DOHH2 (cell line): ENCODE measurements around the gene CPLX1.

Experiments
- H3F3A ChIP-seq: fragments of 200-600 bp; sonication (generic), shearing (Covaris generic); 2 replicates; pipeline ENCODE4 v1.6.0; 2016; ENCODE audit warnings: antibody characterized with exemption, mild to moderate bottlenecking; ENCODE audit not compliant: control insufficient read depth, insufficient read depth
- H3K27ac ChIP-seq: fragments of 200-600 bp; sonication (generic); 2 replicates; pipeline ENCODE4 v1.5.1; 2014; ENCODE audit warnings: low read depth, mild to moderate bottlenecking, low read length, moderate library complexity
- H3K27me3 ChIP-seq: fragments of 200-600 bp; sonication (generic); 2 replicates; pipeline ENCODE4 v1.6.1; 2014; ENCODE audit warnings: mild to moderate bottlenecking, low read length, mixed read lengths; ENCODE audit not compliant: control insufficient read depth
- H3K36me3 ChIP-seq: fragments of 200-600 bp; sonication (generic); 2 replicates; pipeline ENCODE4 v1.6.1; 2014; ENCODE audit warnings: mild to moderate bottlenecking, low read length, moderate library complexity, mixed read lengths; ENCODE audit not compliant: control insufficient read depth
- H3K4me1 ChIP-seq: fragments of 200-600 bp; sonication (generic); 2 replicates; pipeline ENCODE4 v1.6.1; 2014; ENCODE audit warnings: mild to moderate bottlenecking, low read length, mixed read lengths; ENCODE audit not compliant: control insufficient read depth
- H3K4me2 ChIP-seq: fragments of 200-600 bp; sonication (generic); 2 replicates; pipeline ENCODE4 v1.6.0; 2014; ENCODE audit warnings: mild to moderate bottlenecking, low read length, moderate library complexity
- H3K4me3 ChIP-seq: fragments of 200-600 bp; sonication (generic); 2 replicates; pipeline ENCODE4 v1.5.1; 2014; ENCODE audit warnings: mild to moderate bottlenecking, low read length, mixed read lengths
- H3K79me2 ChIP-seq: fragments of 200-600 bp; sonication (generic); 2 replicates; pipeline ENCODE4 v1.6.1; 2014; ENCODE audit warnings: mild to moderate bottlenecking, low read length, mixed read lengths; ENCODE audit not compliant: control insufficient read depth
- H3K9me2 ChIP-seq: fragments of 200-600 bp; sonication (generic); replicated peaks from 2 replicates; pipeline ENCODE4 v1.6.1; 2014; ENCODE audit warnings: mild to moderate bottlenecking, low read length, mixed read lengths; ENCODE audit not compliant: control insufficient read depth
- H3K9me3 ChIP-seq: fragments of 200-600 bp; sonication (generic); 2 replicates; pipeline ENCODE4 v1.6.1; 2014; ENCODE audit warnings: antibody characterized with exemption, low read length, mixed read lengths; ENCODE audit not compliant: control insufficient read depth, insufficient read depth
- H4K20me1 ChIP-seq: fragments of 200-600 bp; sonication (generic); 2 replicates; pipeline ENCODE4 v1.6.0; 2014; ENCODE audit warnings: low read depth, mild to moderate bottlenecking, antibody characterized with exemption, low read length, moderate library complexity; ENCODE audit not compliant: control insufficient read depth, insufficient read depth
- EZH2phosphoT487 ChIP-seq: fragments of 200-600 bp; sonication (generic); IDR thresholded peaks from 2 replicates; pipeline ENCODE4 v1.6.1; 2017; ENCODE audit warnings: borderline replicate concordance, mild to moderate bottlenecking, antibody characterized with exemption, low read length, moderate library complexity, mixed read lengths
- TF ChIP-seq, protein P1 (sequence below): fragments of 200-600 bp; sonication (generic); IDR thresholded peaks from one replicate; pipeline ENCODE4 v1.5.1; 2014; ENCODE audit warnings: antibody characterized with exemption, mild to moderate bottlenecking, low read depth, low read length; ENCODE audit not compliant: poor library complexity, severe bottlenecking

CPLX1 gene

GRCh38 chr4:866761-867390, 40.9 kb upstream of the CPLX1 start:
- Histone ChIP-seq H3K79me2 (no peaks in the 10 kb centered on the region), H3F3A (peaks cover 5% of the 10 kb centered on the region; the same call in 1 of the 2 replicates), H3K9me3 (peaks cover 11% of the 10 kb centered on the region; the same call in 1 of the 2 replicates), H3K27me3 (no peaks in the 10 kb centered on the region), H3K4me2 (no peak overlapping the region), H3K9me2 (no peaks in the 10 kb centered on the region), H3K27ac (no peak overlapping the region), H4K20me1 (no peaks in the 10 kb centered on the region), H3K4me3 (no peak overlapping the region), H3K36me3 (peaks cover 40% of the 10 kb centered on the region), H3K4me1 (no peaks in the 10 kb centered on the region)
- TF ChIP-seq EZH2phosphoT487 = no peak
- TF ChIP-seq, protein P1, sequence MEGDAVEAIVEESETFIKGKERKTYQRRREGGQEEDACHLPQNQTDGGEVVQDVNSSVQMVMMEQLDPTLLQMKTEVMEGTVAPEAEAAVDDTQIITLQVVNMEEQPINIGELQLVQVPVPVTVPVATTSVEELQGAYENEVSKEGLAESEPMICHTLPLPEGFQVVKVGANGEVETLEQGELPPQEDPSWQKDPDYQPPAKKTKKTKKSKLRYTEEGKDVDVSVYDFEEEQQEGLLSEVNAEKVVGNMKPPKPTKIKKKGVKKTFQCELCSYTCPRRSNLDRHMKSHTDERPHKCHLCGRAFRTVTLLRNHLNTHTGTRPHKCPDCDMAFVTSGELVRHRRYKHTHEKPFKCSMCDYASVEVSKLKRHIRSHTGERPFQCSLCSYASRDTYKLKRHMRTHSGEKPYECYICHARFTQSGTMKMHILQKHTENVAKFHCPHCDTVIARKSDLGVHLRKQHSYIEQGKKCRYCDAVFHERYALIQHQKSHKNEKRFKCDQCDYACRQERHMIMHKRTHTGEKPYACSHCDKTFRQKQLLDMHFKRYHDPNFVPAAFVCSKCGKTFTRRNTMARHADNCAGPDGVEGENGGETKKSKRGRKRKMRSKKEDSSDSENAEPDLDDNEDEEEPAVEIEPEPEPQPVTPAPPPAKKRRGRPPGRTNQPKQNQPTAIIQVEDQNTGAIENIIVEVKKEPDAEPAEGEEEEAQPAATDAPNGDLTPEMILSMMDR = no peak

- no peaks in the 10 kb centered on the region for H3K9me2 ChIP-seq
- TF ChIP-seq, protein P1 = no peak
- no peak for TF ChIP-seq EZH2phosphoT487
- H3K4me2 ChIP-seq = no peak overlapping the region
- peaks cover 5% of the 10 kb centered on the region; the same call in 1 of the 2 replicates for H3F3A ChIP-seq
- H3K79me2 ChIP-seq = no peaks in the 10 kb centered on the region
- H3K27ac ChIP-seq = no peak overlapping the region
- H4K20me1 ChIP-seq = no peaks in the 10 kb centered on the region
- H3K27me3 ChIP-seq = no peaks in the 10 kb centered on the region
- H3K36me3 ChIP-seq = peaks cover 46% of the 10 kb centered on the region
- H3K9me3 ChIP-seq = peaks cover 11% of the 10 kb centered on the region; the same call in 1 of the 2 replicates
- H3K4me1 ChIP-seq = no peaks in the 10 kb centered on the region
- no peak overlapping the region for H3K4me3 ChIP-seq
Observed at GRCh38 chr4:866068-866760, 40.3 kb upstream of the CPLX1 start.

GRCh38 chr4:865572-865971, 39.6 kb upstream of the CPLX1 start:
- Histone ChIP-seq H3K36me3 (peaks cover 48% of the 10 kb centered on the region), H3K4me3 (no peak overlapping the region), H3K27me3 (no peaks in the 10 kb centered on the region)

More at GRCh38 chr4:865572-865971, 39.6 kb upstream of the CPLX1 start:
- TF ChIP-seq EZH2phosphoT487 = no peak
- TF ChIP-seq, protein P1 = no peak
- H3K4me2 ChIP-seq = no peak overlapping the region
- H3F3A ChIP-seq = peaks cover 5% of the 10 kb centered on the region; the same call in 1 of the 2 replicates
- H3K79me2 ChIP-seq = no peaks in the 10 kb centered on the region
- no peak overlapping the region for H3K27ac ChIP-seq
- H3K9me3 ChIP-seq = peaks cover 9% of the 10 kb centered on the region; the same call in 1 of the 2 replicates
- H3K4me1 ChIP-seq = no peaks in the 10 kb centered on the region
- no peaks in the 10 kb centered on the region for H3K9me2 ChIP-seq
- no peaks in the 10 kb centered on the region for H4K20me1 ChIP-seq
